Measurements from ENCODE around the gene UBE2J2.

DNA sequence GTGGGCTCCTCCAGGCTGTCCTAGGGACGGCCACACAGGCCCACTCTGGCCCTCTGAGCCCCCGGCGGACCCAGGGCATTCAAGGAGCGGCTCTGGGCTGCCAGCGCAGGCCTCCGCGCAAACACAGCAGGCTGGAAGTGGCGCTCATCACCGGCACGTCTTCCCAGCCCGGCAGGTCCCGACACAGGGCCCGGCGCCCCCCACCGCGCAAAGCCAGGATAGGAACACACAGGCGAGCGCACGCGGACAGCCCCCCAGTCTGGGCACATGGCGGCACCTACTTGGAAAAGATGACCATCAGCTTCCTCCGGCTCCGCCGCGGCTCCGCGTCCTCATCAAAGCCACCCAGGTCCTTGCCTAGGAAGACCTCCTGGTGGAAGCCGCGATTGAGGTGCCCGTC is 45.5 kb downstream of the UBE2J2 start:
- TF ChIP-seq, protein P1, sequence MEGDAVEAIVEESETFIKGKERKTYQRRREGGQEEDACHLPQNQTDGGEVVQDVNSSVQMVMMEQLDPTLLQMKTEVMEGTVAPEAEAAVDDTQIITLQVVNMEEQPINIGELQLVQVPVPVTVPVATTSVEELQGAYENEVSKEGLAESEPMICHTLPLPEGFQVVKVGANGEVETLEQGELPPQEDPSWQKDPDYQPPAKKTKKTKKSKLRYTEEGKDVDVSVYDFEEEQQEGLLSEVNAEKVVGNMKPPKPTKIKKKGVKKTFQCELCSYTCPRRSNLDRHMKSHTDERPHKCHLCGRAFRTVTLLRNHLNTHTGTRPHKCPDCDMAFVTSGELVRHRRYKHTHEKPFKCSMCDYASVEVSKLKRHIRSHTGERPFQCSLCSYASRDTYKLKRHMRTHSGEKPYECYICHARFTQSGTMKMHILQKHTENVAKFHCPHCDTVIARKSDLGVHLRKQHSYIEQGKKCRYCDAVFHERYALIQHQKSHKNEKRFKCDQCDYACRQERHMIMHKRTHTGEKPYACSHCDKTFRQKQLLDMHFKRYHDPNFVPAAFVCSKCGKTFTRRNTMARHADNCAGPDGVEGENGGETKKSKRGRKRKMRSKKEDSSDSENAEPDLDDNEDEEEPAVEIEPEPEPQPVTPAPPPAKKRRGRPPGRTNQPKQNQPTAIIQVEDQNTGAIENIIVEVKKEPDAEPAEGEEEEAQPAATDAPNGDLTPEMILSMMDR (IDR thresholded peaks at IDR 0.05) = no peak
- no peak for TF ChIP-seq POLR2A (IDR thresholded peaks at IDR 0.05)
